ENCODE measurements around the gene GPI. TPM values are rescaled to one million over a fixed set of nuclear protein-coding genes. Genes with fewer than 3 reads are reported as not detected.
"Not testable (repeated sequence)": the region's sequence is repeated elsewhere in the genome, so short reads cannot be mapped to it uniquely, and the experiment has no call there.

The GPI gene
- total RNA-seq, 1 donor from 2014 or later, result 152 TPM

GRCh38 chr19:34363930-34364329 lies 1.1 kb upstream of the GPI start:
- no peak for ATAC-seq
- DNase-seq (ENCODE audit: low spot score), result no peak
- intact Hi-C loops (cut with DNase I), result no loop called here

- no peak for ATAC-seq
- intact Hi-C loops (cut with DNase I), result no loop called here
- no peak for DNase-seq (ENCODE audit: low spot score)
Measured at GRCh38 chr19:34364462-34364829, 550 bp upstream of the GPI start.

DNA sequence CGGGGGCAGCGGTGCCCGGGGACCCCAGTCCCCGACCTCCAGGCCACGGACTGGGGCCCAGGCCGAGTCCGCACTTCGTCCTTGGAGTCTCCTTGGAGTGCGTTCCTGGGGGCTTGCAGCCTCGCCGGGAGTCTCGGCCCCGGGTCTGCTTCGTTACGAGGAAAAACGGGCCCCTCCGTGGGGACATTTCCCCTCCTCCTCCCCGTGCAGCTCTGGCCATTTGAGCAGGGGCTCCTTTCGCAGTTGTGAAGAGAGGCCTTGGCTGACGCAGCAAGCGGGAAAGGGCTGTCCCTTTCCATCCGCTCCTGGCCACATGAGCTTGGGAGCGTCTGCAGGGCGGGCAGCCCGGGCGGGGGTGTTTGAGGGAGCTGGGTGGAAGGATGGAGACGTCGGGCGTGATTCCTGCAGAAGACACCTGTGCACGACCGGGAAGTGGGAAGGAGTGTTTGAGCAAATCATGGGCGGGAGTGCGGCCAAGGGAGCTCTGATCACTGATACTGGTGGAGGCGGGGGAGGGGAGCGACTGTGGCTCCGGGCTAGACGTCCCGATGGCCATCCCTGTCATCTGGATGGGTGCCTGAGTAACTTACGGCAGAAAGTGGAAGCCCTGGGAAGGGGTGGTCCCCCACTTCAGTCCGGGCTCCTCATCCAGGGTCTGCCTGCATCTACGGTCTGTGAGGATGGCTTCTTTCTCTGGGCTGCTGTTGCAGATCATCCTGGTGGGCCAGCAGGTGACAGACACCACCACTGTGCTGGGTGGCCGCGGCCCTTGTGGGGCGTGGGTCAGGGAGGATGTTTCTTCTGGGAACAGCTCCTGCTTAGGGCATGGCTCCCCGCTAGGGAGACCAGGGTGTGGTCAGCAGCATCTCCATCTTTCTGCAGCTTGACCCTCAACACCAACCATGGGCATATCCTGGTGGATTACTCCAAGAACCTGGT lies 736 bp downstream of the GPI start:
- ATAC-seq, result peak; percentile 57
- peak; percentile 72 for DNase-seq (ENCODE audit: low spot score)
- intact Hi-C loops (cut with DNase I), result no loop called here

- intact Hi-C loops (cut with DNase I), result no loop called here
- DNase-seq (ENCODE audit: low spot score), result no peak
- peak; percentile 31 for ATAC-seq
Measured at GRCh38 chr19:34366738-34367623, 2.0 kb downstream of the GPI start.

DNA sequence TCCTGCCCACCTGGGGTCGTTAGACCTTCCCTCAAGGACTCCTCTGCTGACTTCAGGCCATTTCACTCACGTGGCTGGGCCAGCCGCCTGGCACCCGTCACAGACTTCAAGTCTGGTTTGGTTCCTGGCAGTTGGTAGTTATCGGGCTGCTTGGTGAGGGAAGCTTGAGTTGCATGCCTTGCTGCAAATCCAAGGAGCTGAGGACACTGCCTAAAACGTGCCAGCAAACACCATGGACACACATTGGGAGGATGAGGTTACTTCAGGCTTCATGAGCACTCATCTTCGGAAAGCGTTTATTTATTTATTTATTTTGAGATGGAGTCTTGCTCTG lies 2.6 kb downstream of the GPI start:
- DNase-seq (ENCODE audit: low spot score), result no peak
- intact Hi-C loops (cut with DNase I), result no loop called here
- ATAC-seq, result no peak

DNA sequence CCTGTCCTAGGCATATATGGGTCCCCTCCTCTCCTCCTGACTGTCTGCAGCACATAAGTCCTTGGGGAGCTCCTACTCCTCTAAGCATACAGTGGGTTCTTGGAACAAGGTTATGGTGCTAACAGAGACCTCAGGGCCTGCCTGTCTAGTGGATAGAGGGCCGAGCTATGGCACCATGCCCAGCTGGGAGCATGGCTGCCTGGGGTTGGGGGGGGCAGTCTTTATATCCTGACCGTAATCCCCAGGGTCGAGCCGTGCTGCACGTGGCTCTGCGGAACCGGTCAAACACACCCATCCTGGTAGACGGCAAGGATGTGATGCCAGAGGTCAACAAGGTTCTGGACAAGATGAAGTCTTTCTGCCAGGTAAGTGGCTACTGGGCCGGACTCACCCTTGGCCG lies 3.3 kb downstream of the GPI start:
- intact Hi-C loops (cut with DNase I), result no loop called here
- no peak for ATAC-seq

DNA sequence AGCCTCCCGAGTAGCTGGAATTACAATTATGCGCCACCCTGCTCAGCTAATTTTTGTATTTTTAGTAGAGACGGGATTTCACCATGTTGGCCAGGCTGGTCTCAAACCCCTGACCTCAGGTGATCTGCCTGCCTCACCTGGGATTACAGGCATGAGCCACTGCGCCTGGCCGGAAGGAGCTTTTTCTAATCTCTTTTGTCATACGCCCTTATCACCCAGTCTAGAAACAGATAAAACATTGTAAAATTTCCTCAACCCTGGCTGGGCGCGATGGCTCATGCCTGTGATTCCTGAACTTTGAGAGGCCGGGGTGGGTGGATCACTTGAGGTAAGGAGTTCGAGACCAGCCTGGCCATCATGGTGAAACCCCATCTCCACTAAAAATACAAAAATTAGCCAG lies 4.2 kb downstream of the GPI start:
- DNase-seq (ENCODE audit: low spot score); ATAC-seq; intact Hi-C loops (cut with DNase I): not testable (repeated sequence)

More for the DNA sequence above, 3.3 kb downstream of the GPI start:
- DNase-seq (ENCODE audit: low spot score), result no peak

GRCh38 chr19:34370117-34370516 lies 5.1 kb downstream of the GPI start:
- DNase-seq (ENCODE audit: low spot score) (no peak), ATAC-seq (no peak)
- intact Hi-C loops (cut with DNase I), result no loop called here

DNA sequence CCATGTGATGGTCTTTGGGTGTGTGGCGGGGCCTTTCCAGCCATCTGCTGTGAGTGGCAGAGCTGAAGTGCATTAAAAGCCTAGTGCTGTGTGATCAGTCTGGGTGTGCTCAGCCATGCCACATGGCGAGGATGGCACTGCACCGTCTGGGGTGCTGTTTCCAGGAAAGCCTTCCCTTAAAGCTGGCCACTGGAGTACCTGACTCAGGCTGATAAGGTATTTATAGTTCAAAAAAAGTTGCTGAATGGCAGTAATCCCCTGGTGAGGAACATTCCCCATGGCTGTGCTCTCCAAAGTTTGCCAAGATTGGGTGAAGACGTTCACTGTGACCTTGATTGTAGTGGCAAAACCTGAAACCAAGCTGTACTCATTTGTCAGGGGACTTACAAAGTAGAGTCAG lies 6.0 kb downstream of the GPI start:
- intact Hi-C loops (cut with DNase I), result no loop called here
- DNase-seq (ENCODE audit: low spot score) (no peak), ATAC-seq (no peak)

- intact Hi-C loops (cut with DNase I), result no loop called here
- ATAC-seq, result no peak
Measured at GRCh38 chr19:34373601-34374288, 8.7 kb downstream of the GPI start.

GRCh38 chr19:34375598-34375997 lies 10.6 kb downstream of the GPI start:
- intact Hi-C loops (cut with DNase I), result no loop called here
- ATAC-seq (peak; percentile 47), DNase-seq (ENCODE audit: low spot score) (no peak)

More at GRCh38 chr19:34373601-34374288, 8.7 kb downstream of the GPI start:
- DNase-seq (ENCODE audit: low spot score), result no peak

- intact Hi-C loops (cut with DNase I), result no loop called here
- no peak for DNase-seq (ENCODE audit: low spot score)
- ATAC-seq, result no peak
Measured at GRCh38 chr19:34380639-34381241, 15.7 kb downstream of the GPI start.

GRCh38 chr19:34381399-34382251 lies 16.6 kb downstream of the GPI start:
- intact Hi-C loops (cut with DNase I), result no loop called here
- ATAC-seq, result no peak
- DNase-seq (ENCODE audit: low spot score), result no peak

DNA sequence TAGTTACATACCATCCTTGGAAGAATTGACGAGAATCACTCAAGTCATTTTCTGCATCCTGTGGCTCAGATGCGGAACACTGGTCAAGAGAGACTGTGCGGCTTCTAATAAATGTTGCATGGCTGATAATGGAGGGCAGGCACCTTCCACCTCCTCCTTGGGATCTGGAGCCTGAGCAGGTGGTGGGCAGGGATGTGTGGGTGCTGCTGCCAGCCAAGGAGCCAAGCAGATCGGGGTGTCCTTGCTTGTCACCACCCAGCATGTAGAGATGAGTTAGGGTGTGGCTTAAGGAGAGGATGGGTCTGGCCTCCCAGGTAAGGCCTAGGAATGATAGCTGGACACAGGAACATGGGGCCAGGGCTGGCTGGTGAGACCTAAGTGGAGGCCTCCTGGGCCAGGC lies 17.5 kb downstream of the GPI start:
- intact Hi-C loops (cut with DNase I), result no loop called here
- ATAC-seq (no peak), DNase-seq (ENCODE audit: low spot score) (no peak)

DNA sequence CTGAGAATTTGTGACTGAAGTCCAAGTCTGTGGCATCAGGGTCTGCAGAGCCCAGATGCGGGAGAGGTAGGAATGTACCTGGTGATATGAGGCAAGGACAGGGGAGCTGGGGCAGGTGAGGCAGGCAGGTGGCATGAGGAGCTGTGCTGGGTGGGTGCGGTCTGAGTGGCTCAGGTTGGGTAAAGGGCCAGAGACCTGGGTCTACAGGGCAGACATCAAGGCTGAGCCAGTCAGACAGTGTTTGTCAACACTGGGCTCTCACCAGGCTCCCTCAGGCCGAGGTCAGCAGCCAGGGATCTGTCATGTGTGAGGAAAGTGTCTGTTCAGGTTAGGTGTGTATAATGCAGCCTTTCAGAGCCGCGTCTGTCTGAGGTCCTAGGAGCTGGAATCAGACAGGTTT lies 18.6 kb downstream of the GPI start:
- ATAC-seq, result no peak
- DNase-seq (ENCODE audit: low spot score), result no peak
- intact Hi-C loops (cut with DNase I), result no loop called here

DNA sequence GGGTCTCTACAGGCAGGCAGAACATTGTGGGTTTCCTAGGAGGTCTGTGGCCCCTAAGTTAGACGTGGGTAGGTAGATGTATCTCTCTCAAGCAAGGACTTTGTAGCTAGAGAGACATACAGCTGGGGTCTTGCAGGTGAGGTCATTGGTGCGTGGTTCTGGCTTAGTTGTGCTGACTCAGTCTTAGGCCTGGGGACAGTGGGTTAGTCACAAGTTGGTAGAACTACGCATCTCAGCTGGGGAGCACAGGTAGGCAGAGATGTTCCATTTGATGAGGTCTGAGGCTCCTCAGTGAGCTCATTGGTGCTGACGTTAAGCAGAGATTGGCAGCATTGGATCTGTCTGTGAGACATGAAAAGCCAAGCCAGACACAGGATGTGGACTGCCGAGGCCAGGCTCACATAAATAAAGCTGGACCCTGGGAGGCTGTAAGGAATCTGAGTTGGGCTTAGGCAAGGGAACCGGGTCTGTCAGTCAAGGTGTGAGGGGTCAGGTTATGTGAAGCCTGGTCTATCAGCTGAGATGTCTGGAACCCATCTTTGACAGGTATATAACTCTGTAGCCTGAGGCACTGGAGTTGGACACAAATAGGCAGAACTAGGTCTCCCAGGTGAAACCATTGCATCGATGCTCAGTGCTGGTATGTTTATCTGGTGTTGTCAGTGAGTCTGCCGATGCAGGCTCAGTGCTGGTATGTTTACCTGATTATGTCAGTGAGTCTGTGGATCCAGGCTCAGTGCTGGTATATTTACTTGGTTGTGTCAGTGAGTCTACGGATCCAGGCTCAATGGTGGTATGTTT lies 21.8 kb downstream of the GPI start:
- intact Hi-C loops (cut with DNase I), result no loop called here
- ATAC-seq (no peak), DNase-seq (ENCODE audit: low spot score) (no peak)

DNA sequence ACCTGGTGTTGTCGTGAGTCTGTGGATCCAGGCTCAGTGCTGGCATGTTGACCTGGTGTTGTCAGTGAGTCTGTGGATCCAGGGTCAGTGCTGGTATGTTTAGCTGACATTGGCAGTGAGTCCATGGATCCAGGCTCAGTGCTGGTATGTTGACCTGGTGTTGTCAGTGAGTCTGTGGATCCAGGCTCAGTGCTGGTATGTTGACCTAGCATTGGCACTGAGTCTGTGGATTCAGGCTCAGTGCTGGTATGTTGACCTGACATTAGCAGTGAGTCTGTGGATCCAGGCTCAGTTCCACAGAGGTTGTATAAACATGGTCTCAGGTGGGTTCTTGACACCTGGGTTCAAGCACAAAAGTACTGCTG lies 22.4 kb downstream of the GPI start:
- intact Hi-C loops (cut with DNase I), result no loop called here

DNA sequence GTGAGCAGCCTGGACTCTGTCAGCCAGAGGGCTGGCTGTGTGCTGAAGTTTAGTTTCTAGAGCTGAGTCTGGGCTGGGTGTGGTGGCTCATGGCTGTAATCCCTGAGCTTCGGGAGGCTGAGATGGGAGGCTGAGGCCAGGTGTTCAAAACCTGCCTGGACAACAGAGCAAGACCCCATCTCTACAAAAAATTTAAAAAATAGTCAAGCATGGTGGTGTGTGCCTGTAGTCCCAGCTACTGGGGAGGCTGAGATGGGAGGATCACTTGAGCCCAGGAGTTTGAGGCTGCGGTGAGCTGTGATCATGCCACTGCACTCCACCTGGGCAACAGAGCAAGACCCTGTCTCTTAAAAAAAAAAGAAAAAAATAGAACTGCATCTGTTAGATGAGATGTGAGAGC lies 23.7 kb downstream of the GPI start:
- intact Hi-C loops (cut with DNase I); ATAC-seq; DNase-seq (ENCODE audit: low spot score): not testable (repeated sequence)

More for the DNA sequence above, 22.4 kb downstream of the GPI start:
- DNase-seq (ENCODE audit: low spot score) (no peak), ATAC-seq (no peak)
